Fibroblast of lung (primary cell): Measurements from ENCODE around the gene CRYBA2.

Source experiments
- EZH2 ChIP-seq: IDR thresholded peaks from 2 replicates; pipeline ENCODE4 v1.5.1; 2012; ENCODE audit warnings: low read length, control low read depth, mild to moderate bottlenecking; ENCODE audit errors: missing control alignments
- TF ChIP-seq, protein P1 (sequence below), 2 donors: IDR thresholded peaks in 1 of 2; conservative IDR thresholded peaks in 1 of 2; 1 replicate in 1 of 2; 2 replicates in 1 of 2; pipeline ENCODE4 v1.5.1; 2011 to 2012; ENCODE audit warnings: low read length in 2 of 2, control low read depth in 1 of 2, inconsistent platforms in 1 of 2, low read depth in 1 of 2, mild to moderate bottlenecking in 1 of 2

DNA sequence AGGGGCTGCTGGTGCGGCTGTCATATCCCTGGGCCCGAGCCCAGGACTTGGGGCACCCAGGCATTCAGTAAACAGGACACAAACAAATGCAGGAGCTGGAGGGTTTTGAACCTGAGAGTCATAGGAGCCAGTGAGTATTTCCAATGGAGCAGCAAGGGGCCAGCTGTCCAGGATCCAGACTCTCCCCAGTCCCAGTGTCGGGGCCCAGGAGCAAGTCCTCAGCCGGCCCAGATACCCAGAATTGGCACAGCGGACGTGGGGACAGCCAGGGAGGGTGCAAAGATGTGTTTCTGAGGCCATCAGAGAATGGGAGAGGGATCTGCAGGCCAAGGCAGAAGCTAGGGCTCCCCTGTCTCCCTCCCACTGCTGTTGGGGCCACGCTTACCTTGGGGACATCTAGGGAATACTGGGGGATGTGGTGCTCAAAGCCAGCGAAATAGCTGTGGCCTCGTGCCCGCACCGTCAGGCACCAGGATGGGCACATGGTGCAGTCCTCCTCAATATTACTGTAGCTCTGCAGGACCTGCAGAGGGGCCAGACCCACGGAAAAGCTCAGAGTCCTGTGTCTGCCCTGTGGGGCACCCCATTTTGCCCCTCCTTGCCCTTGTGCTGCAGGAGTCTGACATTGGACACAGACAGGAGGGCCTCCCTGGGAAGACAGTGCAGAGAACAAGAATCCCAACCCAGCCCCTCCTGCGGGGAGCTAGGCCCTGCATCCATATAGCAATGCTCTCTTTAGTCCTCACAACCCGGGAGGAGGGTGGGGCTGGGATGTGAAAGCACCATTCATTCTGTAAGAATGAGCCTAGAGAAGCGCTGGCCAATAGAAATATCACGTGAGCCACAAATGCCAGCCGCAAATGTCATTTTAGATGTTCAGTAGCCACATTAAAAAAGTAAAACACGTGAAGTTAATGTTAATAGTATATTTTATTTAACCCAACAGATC is 32.7 kb upstream of the CRYBA2 start:
- no peak for TF ChIP-seq EZH2
- TF ChIP-seq, protein P1, sequence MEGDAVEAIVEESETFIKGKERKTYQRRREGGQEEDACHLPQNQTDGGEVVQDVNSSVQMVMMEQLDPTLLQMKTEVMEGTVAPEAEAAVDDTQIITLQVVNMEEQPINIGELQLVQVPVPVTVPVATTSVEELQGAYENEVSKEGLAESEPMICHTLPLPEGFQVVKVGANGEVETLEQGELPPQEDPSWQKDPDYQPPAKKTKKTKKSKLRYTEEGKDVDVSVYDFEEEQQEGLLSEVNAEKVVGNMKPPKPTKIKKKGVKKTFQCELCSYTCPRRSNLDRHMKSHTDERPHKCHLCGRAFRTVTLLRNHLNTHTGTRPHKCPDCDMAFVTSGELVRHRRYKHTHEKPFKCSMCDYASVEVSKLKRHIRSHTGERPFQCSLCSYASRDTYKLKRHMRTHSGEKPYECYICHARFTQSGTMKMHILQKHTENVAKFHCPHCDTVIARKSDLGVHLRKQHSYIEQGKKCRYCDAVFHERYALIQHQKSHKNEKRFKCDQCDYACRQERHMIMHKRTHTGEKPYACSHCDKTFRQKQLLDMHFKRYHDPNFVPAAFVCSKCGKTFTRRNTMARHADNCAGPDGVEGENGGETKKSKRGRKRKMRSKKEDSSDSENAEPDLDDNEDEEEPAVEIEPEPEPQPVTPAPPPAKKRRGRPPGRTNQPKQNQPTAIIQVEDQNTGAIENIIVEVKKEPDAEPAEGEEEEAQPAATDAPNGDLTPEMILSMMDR (conservative IDR thresholded peaks at IDR 0.05 in 1 of 2, IDR thresholded peaks at IDR 0.05 in 1 of 2; ENCODE audit: low read depth in 1 of 2, low read length in 2 of 2) = no peak
